GM18520 (cell line): ENCODE results near the gene MINK1.
"Not testable (repeated sequence)": the region's sequence is repeated elsewhere in the genome, so short reads cannot be mapped to it uniquely, and the experiment has no call there.

Experiments used
- ATAC-seq: cut with Tn5 transposase; IDR thresholded peaks from one replicate; pipeline ENCODE4 v1.9.1; 2021; ENCODE audit not compliant: unreplicated experiment

MINK1 gene

GRCh38 chr17:4810696-4811290 is 22.3 kb upstream of the MINK1 start:
- no peak for ATAC-seq

DNA sequence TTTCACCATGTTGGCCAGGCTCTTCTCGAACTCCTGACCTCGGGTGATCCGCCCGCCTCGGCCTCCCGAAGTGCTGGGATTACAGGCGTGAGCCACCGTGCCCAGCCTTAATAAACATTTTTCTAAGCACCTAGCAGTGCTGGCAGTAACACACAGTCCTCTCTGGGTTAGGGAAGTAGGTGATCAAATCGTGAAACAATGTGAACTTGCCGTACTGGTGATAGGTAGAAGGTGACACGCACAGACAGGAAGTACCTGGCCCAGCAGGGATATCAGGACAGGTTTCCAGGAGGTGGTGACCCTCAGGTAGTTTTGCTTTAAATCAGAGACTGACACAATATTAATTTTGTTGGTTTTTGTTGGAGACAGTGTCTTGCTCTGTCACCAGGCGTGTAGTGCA is 21.7 kb upstream of the MINK1 start:
- ATAC-seq = no peak

- ATAC-seq = no peak
Observed at GRCh38 chr17:4812690-4813089, 20.4 kb upstream of the MINK1 start.

DNA sequence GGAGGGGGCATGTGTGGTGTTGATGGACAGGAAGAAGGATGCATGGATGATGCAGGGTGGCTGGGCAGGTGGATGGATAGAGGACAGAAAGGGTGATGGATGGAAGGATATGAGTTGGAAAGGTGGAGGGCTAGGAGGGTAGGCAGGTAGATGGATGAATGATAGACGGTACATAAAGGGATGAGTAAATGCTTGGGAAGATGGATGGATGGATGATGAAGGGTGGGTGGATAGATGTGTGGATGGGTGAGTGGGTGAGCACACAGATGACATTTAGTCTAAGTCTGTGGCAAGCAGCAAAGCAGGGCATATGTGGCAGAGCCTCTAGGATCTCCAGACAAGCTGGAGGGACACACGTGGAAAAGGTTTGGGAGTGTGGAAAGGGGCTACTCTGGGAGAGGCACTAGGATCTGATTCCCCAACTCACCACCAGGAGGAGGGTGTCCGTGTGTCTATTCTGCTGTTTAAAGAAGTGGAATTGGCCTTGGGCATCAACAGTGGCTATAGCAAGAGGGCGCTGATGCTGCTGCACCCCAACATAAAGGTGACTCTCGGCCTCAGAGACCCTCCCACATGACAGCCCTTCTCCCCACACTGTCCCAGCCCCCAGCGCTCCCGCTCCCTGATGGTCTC is 18.0 kb upstream of the MINK1 start:
- ATAC-seq = no peak

GRCh38 chr17:4816826-4817225 is 16.3 kb upstream of the MINK1 start:
- ATAC-seq = no peak

- no peak for ATAC-seq
Observed at GRCh38 chr17:4818276-4818675, 14.9 kb upstream of the MINK1 start.

DNA sequence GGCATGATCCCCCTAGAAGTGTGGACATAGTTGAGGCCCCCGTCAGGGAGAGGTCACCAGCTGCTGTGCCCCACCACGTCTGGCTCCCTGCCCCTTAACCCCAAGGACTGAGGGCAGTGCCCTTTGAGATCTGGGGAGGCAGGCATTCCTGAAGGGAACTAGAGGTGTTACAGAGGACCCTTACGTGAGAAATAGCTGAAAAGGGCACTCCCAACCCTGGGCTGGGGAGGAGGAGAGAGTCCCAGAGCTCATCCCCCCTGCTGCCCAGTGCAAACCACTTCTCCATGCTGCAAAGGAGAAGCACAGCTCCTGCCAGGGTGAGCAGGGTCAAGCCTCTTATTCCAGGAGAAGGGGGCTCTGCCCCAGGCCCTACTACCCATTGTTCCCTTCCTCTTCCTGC is 10.3 kb upstream of the MINK1 start:
- no peak for ATAC-seq

DNA sequence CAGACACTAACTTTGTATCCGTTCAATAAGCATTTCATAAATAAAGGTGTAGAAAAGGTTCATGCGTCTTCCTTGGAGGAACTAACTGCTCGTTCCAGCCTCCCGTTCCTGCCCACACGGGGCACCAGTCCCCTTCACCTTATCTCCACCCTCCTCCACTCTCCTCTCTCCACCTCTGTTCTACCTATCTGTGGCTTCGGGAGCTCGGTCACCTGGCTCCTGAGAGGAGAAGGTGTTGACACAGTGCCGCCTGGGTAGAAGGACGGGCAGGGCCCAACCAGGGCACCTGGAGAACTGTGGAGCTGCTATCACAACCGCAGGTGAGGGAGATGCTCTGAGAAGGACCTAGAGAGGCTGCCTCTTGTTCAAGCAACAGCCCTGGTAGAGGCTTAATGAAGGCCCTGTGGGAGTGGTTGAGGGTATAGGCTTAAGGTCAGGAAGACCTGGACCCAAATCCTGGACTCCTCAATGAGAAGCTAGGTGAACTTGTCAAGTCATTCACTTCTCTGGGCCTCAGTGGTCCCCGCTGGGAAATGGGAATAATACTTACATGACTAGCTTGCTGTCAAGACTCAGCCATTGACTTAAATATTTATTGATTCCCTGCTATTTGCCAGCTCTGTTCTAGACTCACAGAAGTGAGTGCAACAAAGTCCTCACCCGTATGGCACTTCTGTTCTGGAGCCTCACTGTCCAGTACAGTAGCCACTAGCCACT is 9.6 kb upstream of the MINK1 start:
- no peak for ATAC-seq

- no peak for ATAC-seq
Observed at GRCh38 chr17:4827399-4827798, 5.7 kb upstream of the MINK1 start.

DNA sequence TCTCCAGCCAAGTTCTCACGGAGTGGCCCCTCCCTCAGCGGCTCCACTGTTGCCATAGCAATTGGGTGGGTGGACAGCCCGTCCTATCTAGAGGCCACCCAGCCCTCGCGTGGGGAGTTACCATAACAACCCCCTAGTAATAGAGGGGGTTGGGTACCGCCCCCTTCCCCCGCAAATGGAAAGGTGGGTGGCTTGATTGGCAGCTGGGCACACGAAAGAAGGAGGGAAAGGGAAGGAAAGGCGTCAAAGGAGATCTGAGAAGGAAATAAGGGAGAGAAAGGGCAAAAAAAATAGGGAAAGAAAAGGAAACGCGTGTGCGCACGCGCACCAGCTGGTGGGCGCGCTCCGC is 337 bp upstream of the MINK1 start:
- not testable (repeated sequence) for ATAC-seq

DNA sequence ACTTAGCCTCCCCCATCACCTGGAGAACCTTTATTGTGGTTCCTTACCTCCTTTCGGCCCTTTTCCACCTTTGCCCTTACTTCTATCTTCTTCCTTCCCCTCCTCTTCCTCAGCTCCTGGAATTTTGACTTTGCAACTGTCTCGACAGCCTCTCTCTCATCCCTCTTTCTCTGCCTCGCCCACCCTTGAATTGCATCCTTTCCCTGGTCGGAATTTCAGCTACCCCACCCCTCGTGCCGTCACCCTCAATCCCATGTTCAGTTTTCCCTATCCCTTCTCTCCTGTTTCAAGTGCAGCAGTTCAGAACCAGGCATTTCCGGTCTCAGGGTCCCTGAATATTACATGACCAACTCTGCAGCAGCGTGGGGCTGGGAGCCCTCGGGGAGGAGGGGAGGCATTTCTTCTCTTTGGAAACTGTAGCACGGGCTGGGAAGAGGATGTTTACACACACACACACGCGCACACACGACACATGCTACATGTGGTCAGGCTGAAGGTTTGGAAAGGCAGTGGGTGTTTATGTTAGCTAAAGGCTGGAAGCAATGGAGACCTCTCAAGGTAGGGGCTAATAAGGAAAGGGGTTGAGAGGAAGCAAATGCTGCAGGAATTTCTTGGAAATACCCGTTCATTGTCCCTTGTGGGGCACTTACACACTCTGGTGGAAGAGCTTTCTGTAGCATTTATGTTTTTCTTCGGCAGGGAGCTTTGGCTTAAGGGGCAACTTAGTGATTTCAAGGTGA is 971 bp downstream of the MINK1 start:
- ATAC-seq = no peak

- ATAC-seq = no peak
Observed at GRCh38 chr17:4834681-4835020, 1.5 kb downstream of the MINK1 start.

DNA sequence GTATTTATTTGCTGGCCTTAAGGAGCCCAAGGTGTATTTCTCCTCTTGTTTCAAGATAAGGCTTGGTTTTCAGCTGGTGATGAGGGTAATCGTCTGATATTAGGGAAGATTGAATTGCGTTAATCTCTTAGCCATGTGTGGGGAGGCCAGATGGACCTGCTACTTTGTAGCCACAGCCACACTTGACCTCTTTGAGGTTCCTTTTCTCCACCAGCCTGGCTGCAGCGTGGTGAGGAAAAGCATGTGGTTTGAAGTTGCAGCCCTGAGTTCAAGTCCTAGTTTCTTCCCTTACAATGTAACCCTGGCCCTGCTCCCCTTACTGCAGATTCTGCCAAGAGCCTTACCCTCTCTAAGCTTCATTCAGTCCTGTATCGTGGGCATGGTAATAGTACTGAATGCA is 3.1 kb downstream of the MINK1 start:
- ATAC-seq = no peak

DNA sequence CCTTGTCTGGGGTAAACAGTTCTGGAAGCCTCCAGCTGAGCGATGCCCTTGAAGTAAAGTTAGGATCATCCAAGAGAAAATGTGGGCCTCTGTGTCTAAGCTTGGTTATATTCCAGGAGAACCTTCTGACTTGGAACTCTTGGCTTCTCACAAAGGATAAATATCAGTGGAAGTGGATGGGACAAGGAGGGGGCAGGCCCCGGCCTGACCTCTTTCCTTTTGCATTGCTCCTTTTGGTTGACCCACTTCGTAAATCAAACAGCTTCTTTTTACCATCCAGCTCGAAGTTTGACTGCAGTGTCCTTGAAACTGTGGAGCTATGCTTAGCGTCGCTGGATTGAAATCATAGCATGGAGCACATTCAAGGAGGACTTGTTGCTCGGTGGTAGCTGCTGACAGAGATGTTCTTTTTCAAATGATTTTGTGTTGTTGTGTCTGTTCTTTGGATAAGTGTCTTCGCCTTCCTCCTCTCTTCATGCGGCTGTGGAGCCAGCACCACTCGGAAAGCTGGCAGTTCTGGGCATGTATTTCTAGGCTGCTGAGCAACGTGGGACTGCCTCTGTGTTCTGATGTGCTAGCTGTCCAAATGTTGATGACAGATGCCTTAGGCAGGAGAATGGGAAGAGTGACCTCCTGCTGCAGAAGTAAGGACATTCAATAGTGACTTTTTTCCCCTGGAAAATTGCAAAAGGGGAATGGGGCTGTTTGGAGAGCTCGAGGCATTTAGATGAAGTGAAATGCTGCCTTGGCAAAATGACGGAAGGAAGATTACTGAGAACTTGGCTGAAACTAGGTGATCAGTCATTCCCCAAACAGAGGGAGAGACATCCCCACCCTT is 4.5 kb downstream of the MINK1 start:
- no peak for ATAC-seq

DNA sequence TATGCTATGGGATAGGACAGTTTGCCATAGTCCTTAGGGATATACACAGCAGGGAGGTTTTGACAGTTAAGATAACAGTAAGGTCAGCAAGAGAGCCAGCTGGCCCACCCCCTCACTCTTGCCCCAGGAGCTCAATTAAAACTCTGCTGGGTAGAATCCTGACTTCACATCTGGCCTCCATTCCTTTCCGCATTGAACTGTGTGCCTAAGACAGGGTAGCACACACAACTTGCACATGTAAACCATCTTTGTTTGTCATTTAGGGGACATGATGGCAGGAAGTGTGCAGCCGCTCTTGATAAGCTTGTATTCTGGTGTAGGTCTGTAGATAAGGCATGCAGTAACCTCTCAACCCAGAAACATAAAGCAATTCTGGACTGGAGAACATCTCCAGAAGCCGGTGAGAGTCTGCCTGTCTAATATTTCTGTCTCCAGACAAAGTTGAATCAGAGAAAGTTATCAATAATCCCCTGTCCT is 5.2 kb downstream of the MINK1 start:
- no peak for ATAC-seq

- no peak for ATAC-seq
Observed at GRCh38 chr17:4839221-4839620, 6.1 kb downstream of the MINK1 start.

DNA sequence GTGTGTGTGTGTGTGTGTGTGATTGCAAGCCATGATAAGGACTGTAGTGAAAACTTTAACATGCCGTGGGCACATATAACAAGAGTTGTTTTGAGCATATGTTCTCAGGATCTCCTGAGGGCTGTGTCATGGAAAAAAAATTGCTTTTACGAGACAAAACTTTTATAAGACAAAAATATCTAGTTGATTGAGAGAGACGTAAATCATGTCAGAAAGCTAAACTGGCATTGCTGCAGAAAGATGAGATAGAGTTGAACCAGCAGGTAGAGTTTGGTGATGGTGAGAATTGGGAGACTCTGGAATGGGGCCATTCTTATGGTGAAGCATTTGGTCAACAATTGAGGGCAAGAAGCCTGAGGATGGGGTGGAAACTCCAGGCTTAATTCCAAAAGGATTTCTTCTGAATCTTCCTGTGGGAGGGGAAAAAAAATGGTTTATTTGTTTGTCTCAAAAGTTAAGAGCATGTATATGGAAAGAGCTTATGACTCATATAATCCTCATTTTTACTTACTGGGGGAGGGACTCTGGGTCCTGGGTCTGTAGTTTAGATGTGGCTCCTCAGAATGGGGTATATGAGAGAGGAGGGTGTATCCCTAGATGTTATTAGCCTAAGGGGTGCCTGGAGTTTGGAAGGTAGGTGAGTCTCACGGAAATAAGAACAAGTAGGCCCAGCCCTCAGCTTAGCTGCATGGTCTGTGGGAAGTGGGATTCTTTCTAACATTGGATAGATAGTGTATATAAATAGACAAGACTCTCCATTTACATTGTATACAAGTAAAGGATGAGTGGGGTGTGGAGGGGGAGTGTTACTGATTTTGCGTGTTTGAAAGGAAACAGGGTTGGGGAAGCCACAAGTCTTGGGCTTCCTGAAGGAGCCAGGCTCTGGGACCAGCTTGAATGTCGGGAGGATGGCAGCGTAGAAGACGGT is 7.1 kb downstream of the MINK1 start:
- no peak for ATAC-seq

- no peak for ATAC-seq
Observed at GRCh38 chr17:4840893-4841242, 7.7 kb downstream of the MINK1 start.

DNA sequence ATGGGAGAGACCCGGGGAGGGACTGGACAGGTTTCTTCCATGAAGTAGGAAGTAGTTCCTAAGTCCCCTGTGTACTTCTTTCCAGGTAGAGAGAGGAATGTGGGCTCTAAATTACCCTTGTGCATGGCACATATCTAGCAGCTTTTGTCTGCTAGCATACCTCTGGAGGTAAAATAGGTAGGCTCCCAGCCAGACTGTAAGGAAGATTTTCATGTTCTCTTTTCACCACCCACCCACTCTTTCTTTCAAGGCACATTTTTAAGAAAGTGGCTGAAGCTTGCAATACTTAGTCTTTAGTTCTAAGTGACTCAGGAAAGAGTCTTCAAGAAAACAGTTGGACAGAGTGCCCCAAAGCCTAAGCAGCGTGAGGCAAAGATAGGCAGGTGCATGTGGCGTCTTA is 9.2 kb downstream of the MINK1 start:
- ATAC-seq = no peak
